Esophagus (tissue), 2 donors: ENCODE measurements around the gene SIN3A. TPM values are rescaled to one million over a fixed set of nuclear protein-coding genes. Genes with fewer than 3 reads are reported as not detected.
A peak's percentile ranks its signal among the peaks of the same experiment; 100 is the strongest.

Source experiments
- H3K27ac ChIP-seq, 2 donors: one replicate each; pipeline ENCODE4 v1.5.1; 2013; ENCODE audit warnings: low read depth in 2 of 2, mild to moderate bottlenecking in 2 of 2, inconsistent platforms in 1 of 2, low read length in 1 of 2, moderate library complexity in 1 of 2
- H3K27me3 ChIP-seq, 2 donors: one replicate each; pipeline ENCODE4 v1.6.1; 2013; ENCODE audit warnings: low read length in 2 of 2, control low read depth in 1 of 2, mild to moderate bottlenecking in 1 of 2; ENCODE audit not compliant: insufficient read depth in 2 of 2, control insufficient read depth in 1 of 2
- H3K36me3 ChIP-seq, 2 donors: one replicate each; pipeline ENCODE4 v1.6.1; 2013; ENCODE audit warnings: low read length in 1 of 2; ENCODE audit not compliant: control insufficient read depth in 2 of 2, insufficient read depth in 2 of 2
- H3K4me1 ChIP-seq, 2 donors: one replicate each; pipeline ENCODE4 v1.6.1; 2013; ENCODE audit warnings: low read length in 1 of 2; ENCODE audit not compliant: control insufficient read depth in 2 of 2, insufficient read depth in 2 of 2
- H3K4me3 ChIP-seq, 2 donors: one replicate each; pipeline ENCODE4 v1.5.1; 2013; ENCODE audit warnings: low read length in 2 of 2, mild to moderate bottlenecking in 2 of 2, low read depth in 1 of 2, moderate library complexity in 1 of 2
- H3K9me3 ChIP-seq, 2 donors: one replicate each; pipeline ENCODE4 v1.6.1; 2013; ENCODE audit warnings: mild to moderate bottlenecking in 2 of 2, low read depth in 1 of 2, low read length in 1 of 2, moderate library complexity in 1 of 2; ENCODE audit not compliant: control insufficient read depth in 2 of 2, insufficient read depth in 1 of 2
- WGBS, 2 donors: extraction: QIAGEN DNeasy Blood & Tissue Kit; methylation state at CpG; one replicate each; pipeline ENCODE4 v1.1.7; 2013; 5-methylcytosine and 5-hydroxymethylcytosine counted together
- polyA plus RNA-seq, 2 donors: library from polyadenylated mRNA; stranded (reverse); fragments of 200-250 nt; gene quantifications; one replicate each; pipeline ENCODE4 v1.2.3, GENCODE V29; 2013
- donor health status: healthy with polysubstance abuse.
- donor health status: Bipolar disorder and iron deficiency.

The SIN3A gene
- polyA plus RNA-seq, 2 donors, result 7.2 to 10.4 TPM

DNA sequence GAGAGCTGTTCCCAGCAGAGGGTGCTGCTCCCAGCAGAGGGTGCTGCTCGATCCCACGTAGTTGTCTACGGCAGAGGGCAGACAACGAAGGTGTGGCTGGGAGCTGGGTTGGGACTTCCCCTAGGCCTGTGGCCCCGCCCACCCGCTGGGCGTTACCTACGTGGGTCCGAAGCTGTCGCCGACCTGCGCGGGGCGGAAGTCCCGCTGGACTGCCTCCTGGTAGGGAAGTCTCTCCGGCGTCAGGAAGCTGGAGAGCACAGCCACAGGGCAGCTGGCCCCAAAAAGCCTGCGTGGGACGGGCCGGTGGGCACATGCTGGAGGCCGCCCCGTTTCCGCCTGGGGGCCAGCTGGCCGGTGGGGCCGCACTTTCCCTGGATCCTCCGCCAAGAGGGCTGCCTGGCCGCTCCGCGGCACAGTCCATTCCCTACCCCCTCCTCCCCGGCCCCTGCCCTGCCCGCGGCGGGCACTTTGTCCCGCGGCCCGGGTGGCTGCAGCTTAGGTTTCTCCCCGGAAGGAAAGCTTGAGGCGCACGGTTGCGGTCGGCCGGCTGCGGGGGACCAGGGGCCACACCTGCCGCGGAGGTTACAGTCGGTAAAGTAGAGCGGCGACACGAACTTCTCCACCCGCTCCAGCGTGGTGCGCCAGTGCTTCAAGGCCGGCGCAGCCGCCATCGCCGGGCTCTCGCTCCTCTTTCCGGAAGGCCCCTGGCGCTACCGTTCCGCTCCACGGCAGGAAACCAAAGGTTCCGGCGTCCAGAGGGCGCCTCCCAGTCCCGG is 83.4 kb downstream of the SIN3A start, which contains the start of gene MAN2C1:
TSS of gene MAN2C1 (minus strand) at position 695 of the 776 bp plus-strand sequence. CDS start at position 671, 24 bp downstream.
- H3K27ac ChIP-seq, result peak within 1 kb of the TSS; percentile 97 to 99
- H3K27me3 ChIP-seq, result no peaks in the 10 kb centered on the region
- H3K9me3 ChIP-seq, result no peaks in the 10 kb centered on the region
- H3K36me3 ChIP-seq, result peaks cover 11 to 27% of the 10 kb centered on the region in 2 donors
- peak within 1 kb of the TSS; percentile 81 to 83 for H3K4me3 ChIP-seq
- H3K4me1 ChIP-seq, result peaks cover 2 to 8% of the 10 kb centered on the region in 2 donors
- 0 to 1% methylated on average over 53 to 67 of the region's 67 CpGs for WGBS, 2 donors

- WGBS, 2 donors, result 37 to 40% methylated on average over 7 of the region's 7 CpGs
- Histone ChIP-seq H3K4me3 (peak overlapping the region; percentile 81 to 83), H3K27ac (peak overlapping the region in 1 of 2 donors; percentile 97), H3K9me3 (no peaks in the 10 kb centered on the region), H3K27me3 (no peaks in the 10 kb centered on the region), H3K36me3 (peaks cover 11 to 27% of the 10 kb centered on the region in 2 donors), H3K4me1 (peaks cover 2 to 8% of the 10 kb centered on the region in 2 donors)
Observed at GRCh38 chr15:75367406-75367912, 84.0 kb downstream of the SIN3A start.

DNA sequence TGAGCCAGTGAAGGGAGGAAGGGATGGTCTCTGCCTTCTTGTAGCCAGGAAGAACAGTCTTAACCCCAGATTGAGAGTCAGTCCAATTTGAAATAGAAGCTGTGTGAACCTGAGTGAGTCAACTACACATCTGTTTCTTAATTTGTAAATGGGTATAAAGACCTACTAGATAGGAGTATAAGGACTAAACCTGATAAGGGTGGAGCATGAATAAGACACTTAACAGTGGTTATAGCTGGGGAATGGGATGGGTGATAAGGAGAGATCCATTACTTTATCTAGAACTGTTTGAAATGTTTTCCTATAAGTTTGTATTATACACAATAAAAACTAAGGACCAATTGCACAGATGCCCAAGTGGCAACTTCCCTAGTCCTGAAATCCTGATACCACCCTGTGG is 84.5 kb downstream of the SIN3A start:
- H3K4me3 ChIP-seq, result no peak overlapping the region
- H3K27me3 ChIP-seq, result no peaks in the 10 kb centered on the region
- peaks cover 11 to 30% of the 10 kb centered on the region in 2 donors for H3K36me3 ChIP-seq
- H3K9me3 ChIP-seq, result no peaks in the 10 kb centered on the region
- peak overlapping the region in 1 of 2 donors; percentile 97 for H3K27ac ChIP-seq
- H3K4me1 ChIP-seq, result peaks cover 2 to 8% of the 10 kb centered on the region in 2 donors

- Histone ChIP-seq H3K27me3 (no peaks in the 10 kb centered on the region), H3K9me3 (no peaks in the 10 kb centered on the region), H3K27ac (no peak overlapping the region), H3K36me3 (peaks cover 7 to 33% of the 10 kb centered on the region in 2 donors), H3K4me3 (no peak overlapping the region), H3K4me1 (peaks cover 2 to 8% of the 10 kb centered on the region in 2 donors)
- WGBS, 2 donors, result 90 to 93% methylated on average over 3 of the region's 3 CpGs
Observed at GRCh38 chr15:75366163-75366562, 85.3 kb downstream of the SIN3A start.

DNA sequence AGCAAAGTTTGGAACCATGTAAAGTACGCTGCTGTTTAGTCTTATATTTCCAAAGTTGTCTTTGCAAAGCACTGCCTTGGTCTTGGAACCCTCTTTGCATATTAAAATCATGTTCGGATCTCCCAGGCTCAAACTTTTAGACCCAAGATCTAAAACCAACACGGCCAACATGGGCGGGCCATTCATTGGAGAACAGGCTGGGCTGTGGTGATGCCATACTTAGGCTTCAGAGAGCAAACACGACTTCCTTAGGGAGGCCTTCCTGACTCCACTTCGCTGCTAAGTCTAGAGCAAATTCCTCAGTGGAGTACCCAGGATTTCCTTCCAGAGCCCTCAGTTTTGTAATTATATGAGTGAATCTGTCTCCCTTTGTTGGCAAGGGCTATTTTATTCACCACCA is 86.6 kb downstream of the SIN3A start:
- 93 to 94% methylated on average over 6 of the region's 6 CpGs for WGBS, 2 donors
- Histone ChIP-seq H3K36me3 (peaks cover 7 to 39% of the 10 kb centered on the region in 2 donors), H3K4me1 (peaks cover 2 to 8% of the 10 kb centered on the region in 2 donors), H3K9me3 (no peaks in the 10 kb centered on the region), H3K27ac (no peak overlapping the region), H3K4me3 (no peak overlapping the region), H3K27me3 (no peaks in the 10 kb centered on the region)

GRCh38 chr15:75363786-75364185 is 87.7 kb downstream of the SIN3A start:
- Histone ChIP-seq H3K9me3 (no peaks in the 10 kb centered on the region), H3K36me3 (peaks cover 12 to 49% of the 10 kb centered on the region in 2 donors), H3K27me3 (no peaks in the 10 kb centered on the region), H3K4me3 (no peak overlapping the region), H3K27ac (no peak overlapping the region), H3K4me1 (peaks cover 0 to 6% of the 10 kb centered on the region in 2 donors)
- 92 to 95% methylated on average over 9 of the region's 9 CpGs for WGBS, 2 donors

- Histone ChIP-seq H3K4me3 (no peak overlapping the region), H3K27ac (no peak overlapping the region), H3K4me1 (peaks cover 0 to 5% of the 10 kb centered on the region in 2 donors), H3K27me3 (no peaks in the 10 kb centered on the region), H3K9me3 (no peaks in the 10 kb centered on the region), H3K36me3 (peaks cover 12 to 58% of the 10 kb centered on the region in 2 donors)
- 89 to 93% methylated on average over 7 of the region's 7 CpGs for WGBS, 2 donors
Observed at GRCh38 chr15:75362642-75363249, 88.7 kb downstream of the SIN3A start.

DNA sequence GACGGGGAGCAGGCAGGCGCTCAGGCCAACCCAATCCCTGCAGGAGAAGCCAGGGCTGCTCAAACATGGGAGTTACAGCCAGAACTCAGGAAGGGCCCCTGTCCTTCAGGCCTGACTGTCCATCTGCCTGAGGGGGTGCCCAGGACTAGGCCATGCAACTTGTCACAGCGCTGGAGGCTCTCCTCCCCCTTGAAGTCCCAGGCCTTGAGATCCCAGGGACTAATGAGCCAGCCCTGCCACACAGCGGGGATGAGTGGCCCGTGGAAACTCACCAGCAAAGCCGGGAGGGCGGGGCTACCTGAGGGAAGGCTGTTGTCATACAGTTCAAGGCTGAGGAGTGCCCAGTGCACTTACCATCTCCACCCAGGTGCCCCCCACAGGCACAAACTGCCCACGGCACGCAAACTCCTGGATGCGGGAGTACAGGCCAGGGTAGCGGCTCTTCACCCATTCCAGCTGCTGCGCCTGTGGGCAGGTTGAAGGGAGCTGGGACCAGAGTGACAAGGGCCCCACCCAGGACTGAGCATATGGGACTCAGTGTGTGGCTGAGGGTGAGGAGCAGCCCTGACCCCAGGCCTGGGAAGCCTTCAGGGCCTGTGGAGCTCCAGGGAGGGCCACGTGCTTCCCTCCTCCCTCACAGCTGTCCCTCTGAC is 89.4 kb downstream of the SIN3A start:
- H3K36me3 ChIP-seq, result peaks cover 12 to 58% of the 10 kb centered on the region in 2 donors
- no peak overlapping the region for H3K4me3 ChIP-seq
- H3K9me3 ChIP-seq, result no peaks in the 10 kb centered on the region
- WGBS, 2 donors, result 89 to 94% methylated on average over 13 of the region's 13 CpGs
- no peaks in the 10 kb centered on the region for H3K27me3 ChIP-seq
- H3K4me1 ChIP-seq, result no peaks in the 10 kb centered on the region
- no peak overlapping the region for H3K27ac ChIP-seq

DNA sequence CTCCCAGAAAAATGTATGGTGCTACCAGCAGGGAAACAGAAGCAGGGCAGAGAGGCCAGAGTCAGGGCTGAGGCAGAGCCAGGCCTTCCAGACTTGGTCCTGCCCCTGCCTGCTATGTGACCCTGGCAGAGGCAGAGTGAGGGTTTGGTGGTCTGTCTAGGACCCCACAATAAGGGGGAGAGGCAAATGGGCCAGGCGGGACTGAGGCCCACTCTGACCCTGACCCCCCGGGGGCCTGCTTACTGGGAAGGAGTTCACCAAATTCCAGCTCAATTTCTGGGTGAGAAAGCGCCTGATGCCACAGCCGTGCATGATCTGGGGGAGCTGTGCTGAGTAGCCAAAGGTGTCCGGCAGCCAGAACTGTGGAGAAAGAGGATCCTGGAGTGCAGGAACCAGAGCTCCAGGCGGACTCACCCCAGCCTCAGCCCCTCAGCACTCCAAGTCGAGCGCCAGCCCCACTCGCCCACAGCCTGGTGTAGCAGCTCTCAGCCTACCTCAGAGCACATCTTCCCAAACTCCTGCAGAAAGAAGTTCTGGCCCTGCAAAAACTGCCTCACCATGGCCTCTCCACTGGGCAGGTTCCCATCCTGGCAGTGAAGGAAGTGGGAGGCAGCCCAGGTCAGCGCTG is 90.0 kb downstream of the SIN3A start:
- peaks cover 14 to 60% of the 10 kb centered on the region in 2 donors for H3K36me3 ChIP-seq
- no peaks in the 10 kb centered on the region for H3K4me1 ChIP-seq
- H3K9me3 ChIP-seq, result no peaks in the 10 kb centered on the region
- H3K4me3 ChIP-seq, result no peak overlapping the region
- 95 to 96% methylated on average over 10 of the region's 10 CpGs for WGBS, 2 donors
- no peaks in the 10 kb centered on the region for H3K27me3 ChIP-seq
- no peak overlapping the region for H3K27ac ChIP-seq
